ENCODE results near the gene STK35. TPM values are rescaled to one million over a fixed set of nuclear protein-coding genes. Genes with fewer than 3 reads are reported as not detected.
"Not testable (repeated sequence)": the region's sequence is repeated elsewhere in the genome, so short reads cannot be mapped to it uniquely, and the experiment has no call there.

STK35 gene
- total RNA-seq, 1 donor = 20.3 TPM

DNA sequence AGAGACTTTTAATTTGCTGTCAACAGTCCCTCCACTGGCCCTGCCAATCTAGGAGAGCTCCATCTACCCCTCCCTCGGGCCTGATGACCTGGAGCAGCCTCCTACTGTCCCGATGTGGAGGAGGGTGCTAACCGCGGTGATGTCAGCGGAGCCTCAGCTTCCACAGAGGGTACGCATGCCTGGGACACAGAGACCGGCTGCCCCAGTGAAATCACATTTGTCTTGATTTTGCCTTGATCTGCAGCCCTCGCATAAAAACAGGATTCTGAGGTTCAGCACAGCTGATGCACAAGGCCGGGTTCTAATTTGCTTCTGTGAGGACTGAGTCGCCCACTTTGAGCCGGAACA, 77.6 kb downstream of the STK35 start:
- DNase-seq (ENCODE audit: low read depth) = no peak
- TF ChIP-seq, protein P1, sequence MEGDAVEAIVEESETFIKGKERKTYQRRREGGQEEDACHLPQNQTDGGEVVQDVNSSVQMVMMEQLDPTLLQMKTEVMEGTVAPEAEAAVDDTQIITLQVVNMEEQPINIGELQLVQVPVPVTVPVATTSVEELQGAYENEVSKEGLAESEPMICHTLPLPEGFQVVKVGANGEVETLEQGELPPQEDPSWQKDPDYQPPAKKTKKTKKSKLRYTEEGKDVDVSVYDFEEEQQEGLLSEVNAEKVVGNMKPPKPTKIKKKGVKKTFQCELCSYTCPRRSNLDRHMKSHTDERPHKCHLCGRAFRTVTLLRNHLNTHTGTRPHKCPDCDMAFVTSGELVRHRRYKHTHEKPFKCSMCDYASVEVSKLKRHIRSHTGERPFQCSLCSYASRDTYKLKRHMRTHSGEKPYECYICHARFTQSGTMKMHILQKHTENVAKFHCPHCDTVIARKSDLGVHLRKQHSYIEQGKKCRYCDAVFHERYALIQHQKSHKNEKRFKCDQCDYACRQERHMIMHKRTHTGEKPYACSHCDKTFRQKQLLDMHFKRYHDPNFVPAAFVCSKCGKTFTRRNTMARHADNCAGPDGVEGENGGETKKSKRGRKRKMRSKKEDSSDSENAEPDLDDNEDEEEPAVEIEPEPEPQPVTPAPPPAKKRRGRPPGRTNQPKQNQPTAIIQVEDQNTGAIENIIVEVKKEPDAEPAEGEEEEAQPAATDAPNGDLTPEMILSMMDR (IDR thresholded peaks at IDR 0.05; ENCODE audit: insufficient read depth, low read depth, low read length) = no peak
- H3K4me3 ChIP-seq (ENCODE audit: low read depth, low read length) = no peak overlapping the region

DNA sequence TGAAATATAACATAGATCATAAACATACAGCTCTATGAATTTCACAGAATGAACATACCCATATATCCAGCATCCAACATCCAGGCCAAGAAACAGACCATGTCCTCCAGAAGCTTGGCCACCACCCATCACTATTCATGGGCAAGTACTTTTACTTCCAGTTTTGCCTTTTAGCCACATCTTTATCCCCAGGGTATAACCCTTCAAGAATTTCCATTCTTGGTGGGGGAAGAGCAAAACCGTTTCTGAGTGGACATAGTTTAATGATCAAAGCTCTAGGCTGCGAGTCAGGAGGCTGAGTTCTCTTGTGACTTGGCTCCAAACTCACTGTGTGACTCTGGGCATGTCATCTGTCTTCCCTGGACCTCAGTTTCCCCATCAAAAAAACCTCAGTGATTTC, 78.3 kb downstream of the STK35 start:
- TF ChIP-seq, protein P1 (IDR thresholded peaks at IDR 0.05; ENCODE audit: insufficient read depth, low read depth, low read length) = no peak
- no peak for DNase-seq (ENCODE audit: low read depth)
- H3K4me3 ChIP-seq (ENCODE audit: low read depth, low read length) = no peak overlapping the region

- no peak for DNase-seq (ENCODE audit: low read depth)
- no peak overlapping the region for H3K4me3 ChIP-seq (ENCODE audit: low read depth, low read length)
- TF ChIP-seq, protein P1 (IDR thresholded peaks at IDR 0.05; ENCODE audit: insufficient read depth, low read depth, low read length) = no peak
Observed at GRCh38 chr20:2183381-2183780, 81.8 kb downstream of the STK35 start.

GRCh38 chr20:2184933-2185332, 83.3 kb downstream of the STK35 start:
- H3K4me3 ChIP-seq (ENCODE audit: low read depth, low read length); DNase-seq (ENCODE audit: low read depth): not testable (repeated sequence)

DNA sequence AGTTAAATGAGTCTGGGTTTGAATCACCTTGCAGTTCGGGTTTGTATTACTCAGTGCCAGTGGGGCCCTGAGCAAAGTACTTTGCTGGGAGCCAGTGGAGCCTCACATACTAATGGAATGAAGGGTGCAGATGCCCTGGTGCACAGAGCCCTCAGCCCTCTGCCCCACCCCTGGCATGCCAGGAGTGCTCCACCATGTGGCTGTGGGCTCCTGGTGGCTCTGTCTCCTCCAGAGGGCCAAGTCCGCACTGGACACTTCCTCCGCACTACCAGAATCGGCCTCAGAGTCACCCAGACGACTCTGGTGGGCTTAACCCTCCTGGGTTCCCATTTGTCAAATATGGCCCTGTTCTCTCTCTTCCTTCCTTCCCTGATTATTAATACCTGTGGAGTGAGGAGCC, 94.0 kb downstream of the STK35 start:
- no peak for DNase-seq (ENCODE audit: low read depth)
- TF ChIP-seq, protein P1 (IDR thresholded peaks at IDR 0.05; ENCODE audit: insufficient read depth, low read depth, low read length) = no peak
- H3K4me3 ChIP-seq (ENCODE audit: low read depth, low read length) = no peak overlapping the region

GRCh38 chr20:2197166-2197565, 95.5 kb downstream of the STK35 start:
- no peak overlapping the region for H3K4me3 ChIP-seq (ENCODE audit: low read depth, low read length)
- TF ChIP-seq, protein P1 (IDR thresholded peaks at IDR 0.05; ENCODE audit: insufficient read depth, low read depth, low read length) = no peak
- DNase-seq (ENCODE audit: low read depth) = no peak

Small RNA genes within 50 kb of the gene (small RNA-seq; reads per million reads assigned to genes)
- not detected for gene RPL7P2

Other genes with a start within 250 kb of the STK35 start
- gene SIRPA, start 206.4 kb upstream of the STK35 start, total RNA-seq = 3.9 and 10.0 TPM in 2 replicates
- not detected in 2 replicates for gene PDYN, start 107.8 kb upstream of the STK35 start, total RNA-seq
- not detected in 2 replicates for gene TGM3, start 194.2 kb downstream of the STK35 start, total RNA-seq

Data from fibroblast of villous mesenchyme (primary cell).